GM21723 (cell line): ENCODE measurements around the gene DMRT1.

ENCODE experiments used
- ATAC-seq: cut with Tn5 transposase; IDR thresholded peaks from one replicate; pipeline ENCODE4 v1.9.1; 2021; ENCODE audit warnings: mild to moderate bottlenecking, moderate library complexity; ENCODE audit not compliant: unreplicated experiment

The DMRT1 gene

GRCh38 chr9:970151-970996 lies 128.9 kb downstream of the DMRT1 start:
- no peak for ATAC-seq

DNA sequence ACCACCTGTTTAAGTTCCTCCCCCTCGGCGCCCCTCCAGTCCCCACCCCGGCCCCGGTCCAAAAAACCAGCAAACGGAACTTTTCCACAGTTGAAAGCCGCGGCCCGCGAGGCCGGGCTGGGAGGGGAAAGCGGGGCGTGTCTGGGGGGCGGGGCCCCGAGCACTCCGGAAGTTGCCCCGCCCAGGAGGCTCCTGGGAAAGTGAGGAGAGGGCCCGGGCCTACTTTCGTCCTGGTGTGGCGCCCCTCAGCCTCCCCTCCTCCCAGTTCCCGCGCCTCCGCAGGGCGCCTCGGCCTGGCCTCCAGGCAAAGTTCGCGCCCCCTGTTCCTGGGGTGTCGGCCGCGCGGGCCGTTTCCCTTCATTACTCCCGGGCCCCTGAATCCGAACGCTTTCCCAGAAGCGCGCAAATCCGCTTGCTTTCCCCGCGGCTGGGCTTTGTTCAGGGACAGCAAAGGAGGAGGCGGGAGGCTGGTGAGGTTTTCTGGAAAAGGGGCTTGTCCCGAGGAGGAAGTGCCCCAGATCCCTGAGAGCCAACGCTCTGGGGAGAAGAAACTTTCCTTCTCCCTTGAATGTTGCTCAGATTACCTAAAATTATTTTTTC lies 130.5 kb downstream of the DMRT1 start:
- ATAC-seq = no peak

DNA sequence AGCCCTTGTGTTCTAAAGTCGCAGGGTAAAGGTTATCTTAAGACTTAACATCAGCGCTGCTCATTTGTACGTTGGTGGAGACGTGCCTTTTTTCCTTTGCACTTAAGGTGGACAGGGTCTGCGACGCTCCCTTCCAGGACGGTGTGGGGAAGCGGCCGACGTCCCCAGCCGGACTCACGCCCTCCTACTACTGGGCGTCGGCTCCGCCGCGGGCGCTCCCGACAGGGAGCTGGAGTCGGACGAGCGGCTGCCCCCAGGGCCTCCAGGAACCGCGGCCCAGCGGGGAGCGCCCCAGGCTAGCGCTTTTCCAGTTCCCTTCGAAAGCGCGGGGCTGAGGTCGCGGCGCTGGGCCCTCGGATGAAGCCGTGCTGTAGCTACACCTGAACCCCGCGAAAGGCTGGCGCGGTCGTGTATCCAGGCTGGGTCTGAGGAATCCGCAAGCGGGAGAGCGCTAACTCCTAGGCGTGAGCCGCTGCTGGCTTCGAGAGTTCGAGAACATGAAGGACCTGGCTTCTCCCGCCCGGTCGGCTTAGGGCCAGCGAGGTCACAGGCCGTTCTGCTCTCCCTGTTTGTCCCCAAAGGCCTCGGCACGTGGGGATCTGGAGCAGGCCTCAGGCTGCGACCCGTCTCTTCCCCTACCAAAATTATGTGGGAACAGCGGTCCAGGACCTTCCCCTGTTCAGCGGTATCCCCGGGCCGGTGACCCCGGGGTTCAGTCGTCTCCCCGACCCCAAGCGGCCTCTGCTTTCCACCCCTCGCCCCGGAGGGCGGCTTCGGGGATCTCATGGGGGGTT lies 131.2 kb downstream of the DMRT1 start:
- ATAC-seq = no peak

DNA sequence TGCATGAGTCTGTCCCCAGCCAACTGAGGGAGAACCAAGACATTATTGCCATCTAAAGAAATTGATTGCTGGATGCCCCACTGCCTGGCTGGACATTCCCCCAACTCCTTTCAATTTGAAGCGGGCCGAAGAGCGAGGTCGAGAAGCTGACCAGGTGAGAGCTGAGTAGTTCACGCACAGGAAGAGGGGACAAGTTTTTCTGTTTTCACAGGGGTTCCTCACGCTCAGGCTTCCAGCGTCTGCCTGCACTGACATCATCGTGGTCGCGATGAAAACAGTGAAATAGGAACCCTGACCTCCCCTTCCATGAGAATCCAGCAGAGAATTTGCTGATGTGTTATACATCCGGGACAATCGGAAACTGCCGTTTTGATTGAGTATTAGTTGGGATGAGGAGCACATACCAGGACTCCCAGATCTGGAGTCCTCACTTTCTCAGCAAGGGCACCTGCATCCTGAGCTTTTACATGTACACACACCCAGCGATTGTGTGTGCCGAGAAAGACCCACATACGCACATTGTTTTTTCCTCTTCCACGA lies 131.9 kb downstream of the DMRT1 start:
- no peak for ATAC-seq

GRCh38 chr9:974031-974995 lies 132.8 kb downstream of the DMRT1 start:
- no peak for ATAC-seq

DNA sequence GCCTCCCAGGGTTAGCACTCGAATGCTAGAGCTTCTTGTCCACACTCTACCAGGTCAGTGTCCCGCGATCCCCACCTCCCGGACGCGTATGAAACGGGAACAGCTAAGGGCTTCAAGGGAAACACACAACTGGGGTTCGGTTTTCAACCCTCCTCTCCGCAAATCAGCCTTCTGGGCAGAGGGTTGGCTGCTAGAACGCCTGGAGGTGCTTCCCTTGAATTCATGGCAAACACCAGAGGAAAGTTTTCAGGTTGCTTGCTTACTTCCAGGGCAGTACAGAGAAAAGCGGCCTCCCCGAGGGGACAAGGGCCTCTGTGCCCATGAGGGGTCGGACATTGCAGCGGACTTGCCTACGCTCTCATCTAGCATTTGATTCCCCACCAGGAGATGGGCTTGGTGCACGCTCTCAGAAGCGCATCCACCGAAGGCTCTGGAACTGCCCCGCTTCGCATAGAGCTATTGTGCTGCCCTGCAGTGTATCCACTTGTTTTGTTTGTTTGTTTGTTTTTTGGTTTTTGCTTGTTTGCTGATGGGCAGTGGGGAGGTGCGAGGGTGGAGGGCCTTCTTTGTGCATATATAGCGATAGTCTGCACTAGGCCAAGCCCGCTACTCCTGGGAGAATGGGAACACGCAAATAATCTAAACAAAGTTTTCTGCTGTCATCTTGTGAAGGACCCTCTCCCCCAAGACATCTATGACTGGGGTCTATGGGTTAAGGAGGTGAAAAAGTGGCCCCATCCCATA lies 133.7 kb downstream of the DMRT1 start:
- ATAC-seq = no peak

GRCh38 chr9:975740-976257 lies 134.3 kb downstream of the DMRT1 start:
- ATAC-seq = no peak

- ATAC-seq = no peak
Observed at GRCh38 chr9:976258-976942, 134.9 kb downstream of the DMRT1 start, which contains the start of gene DMRT3. DMRT3 (plus strand) TSS chr9:976655; CDS start chr9:977002, 347 bp downstream.

DNA sequence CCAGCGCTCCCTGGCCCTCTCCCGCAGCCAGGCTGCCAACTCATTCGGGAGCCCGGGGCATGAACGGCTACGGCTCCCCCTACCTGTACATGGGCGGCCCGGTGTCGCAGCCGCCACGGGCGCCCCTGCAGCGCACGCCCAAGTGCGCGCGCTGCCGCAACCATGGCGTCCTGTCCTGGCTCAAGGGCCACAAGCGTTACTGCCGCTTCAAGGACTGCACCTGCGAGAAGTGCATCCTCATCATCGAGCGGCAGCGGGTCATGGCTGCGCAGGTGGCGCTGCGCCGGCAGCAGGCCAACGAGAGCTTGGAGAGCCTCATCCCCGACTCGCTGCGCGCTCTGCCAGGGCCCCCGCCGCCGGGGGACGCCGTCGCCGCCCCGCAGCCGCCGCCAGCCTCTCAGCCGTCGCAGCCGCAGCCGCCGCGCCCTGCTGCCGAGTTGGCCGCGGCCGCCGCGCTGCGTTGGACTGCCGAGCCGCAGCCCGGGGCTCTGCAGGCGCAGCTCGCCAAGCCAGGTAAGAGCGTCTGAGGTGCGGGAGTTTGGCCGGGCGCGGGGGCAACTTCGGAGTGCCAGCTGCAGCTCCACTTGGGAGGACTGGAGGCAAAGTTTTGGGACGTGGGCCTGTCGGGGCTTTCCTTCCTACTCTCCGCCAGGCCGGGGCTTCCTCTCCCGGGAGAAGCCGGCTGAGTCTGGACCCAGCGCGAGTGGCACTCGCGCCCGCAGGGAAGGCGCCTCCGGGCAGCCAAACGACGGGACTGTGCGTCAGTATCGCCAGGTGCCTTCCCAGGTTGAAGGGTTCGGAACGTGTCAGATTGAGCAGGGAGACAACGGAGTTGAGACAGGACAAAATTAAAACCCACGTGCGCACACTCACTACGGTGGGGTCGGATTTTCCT lies 135.7 kb downstream of the DMRT1 start:
- ATAC-seq = no peak

- ATAC-seq = no peak
Observed at GRCh38 chr9:977838-978830, 136.6 kb downstream of the DMRT1 start.

- ATAC-seq = no peak
Observed at GRCh38 chr9:979983-980382, 138.5 kb downstream of the DMRT1 start.

DNA sequence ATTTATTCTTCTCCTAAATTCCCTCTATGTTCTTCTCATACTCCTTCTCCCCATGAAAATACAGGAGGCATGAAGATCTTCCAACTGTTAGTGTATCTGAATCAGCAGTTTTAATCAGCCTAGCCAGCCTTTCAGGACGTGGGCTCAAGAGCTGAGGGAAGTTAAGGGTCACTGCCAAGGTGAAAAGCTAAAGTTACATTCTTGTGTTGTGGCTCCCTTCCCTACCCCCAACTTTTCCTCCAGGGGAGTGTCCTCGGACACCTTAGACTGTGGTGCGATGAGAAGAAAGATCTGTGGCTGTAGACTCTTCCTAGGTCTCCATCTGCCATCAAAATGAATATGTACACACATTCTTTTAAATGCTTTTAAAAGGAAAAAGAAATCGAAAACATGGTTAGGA lies 139.1 kb downstream of the DMRT1 start:
- no peak for ATAC-seq

DNA sequence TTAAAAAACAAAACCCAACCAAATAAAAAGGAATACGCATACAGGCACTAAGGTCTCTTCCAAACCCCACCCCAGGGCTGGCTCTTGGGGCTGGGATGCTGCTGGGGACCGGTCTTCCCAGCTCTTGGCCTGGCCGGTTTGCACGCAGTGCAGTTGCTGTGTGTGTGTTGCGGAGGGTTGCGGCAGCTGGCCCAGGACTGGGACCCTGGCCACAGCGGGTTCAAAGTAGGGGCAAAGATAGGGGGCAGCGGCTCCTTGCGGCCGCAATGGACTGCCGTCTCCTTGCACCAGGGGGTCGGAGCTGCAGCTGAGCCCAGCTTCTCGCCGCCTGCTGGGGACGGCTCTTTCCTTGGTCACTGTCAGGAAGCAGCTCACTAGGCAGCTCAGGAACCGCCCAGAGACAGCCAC lies 140.0 kb downstream of the DMRT1 start:
- ATAC-seq = no peak

- ATAC-seq = no peak
Observed at GRCh38 chr9:982394-983230, 141.1 kb downstream of the DMRT1 start.

DNA sequence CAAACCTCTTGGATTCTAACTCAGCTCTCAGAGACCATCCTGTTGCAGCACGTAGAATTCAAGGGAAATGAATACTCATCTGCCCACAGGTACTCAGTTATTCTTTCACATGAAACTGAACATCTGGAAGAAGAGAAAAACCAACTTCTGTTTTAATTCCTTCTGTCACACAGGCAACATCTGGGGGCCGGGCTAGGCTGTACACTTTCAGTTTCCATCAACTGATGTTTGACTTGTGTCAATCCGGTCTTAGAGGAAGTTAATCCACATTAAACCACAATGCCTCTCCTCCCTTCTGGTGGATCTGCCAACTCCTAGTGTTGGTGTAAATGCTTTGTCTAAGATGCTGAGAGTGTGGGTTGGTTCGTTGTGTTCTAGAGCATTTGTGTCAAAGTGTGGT lies 152.5 kb downstream of the DMRT1 start:
- ATAC-seq = peak; percentile 67

- no peak for ATAC-seq
Observed at GRCh38 chr9:995192-995591, 153.7 kb downstream of the DMRT1 start.
